Trophoblast cell (in vitro differentiated cells and primary cell): ENCODE measurements around the gene SNAP91.

Source experiments
- DNase-seq, 2 donors: peaks; one replicate each; pipeline ENCODE4 v3.0.0-alpha.2; 2016
- H2AFZ ChIP-seq: 2 replicates; pipeline ENCODE4 v1.6.1; 2013; ENCODE audit warnings: low read length, moderate library complexity, mild to moderate bottlenecking; ENCODE audit not compliant: insufficient read depth, poor library complexity
- H2AK5ac ChIP-seq: 2 replicates; pipeline ENCODE4 v1.6.1; 2013; ENCODE audit warnings: mild to moderate bottlenecking, low read length
- H2BK120ac ChIP-seq: 2 replicates; pipeline ENCODE4 v1.6.1; 2013; ENCODE audit warnings: low read length, mild to moderate bottlenecking, moderate library complexity; ENCODE audit not compliant: insufficient read depth, poor library complexity
- H2BK12ac ChIP-seq: 2 replicates; pipeline ENCODE4 v1.6.1; 2013; ENCODE audit warnings: mild to moderate bottlenecking, low read length, moderate library complexity
- H2BK5ac ChIP-seq: 2 replicates; pipeline ENCODE4 v1.6.1; 2013; ENCODE audit warnings: low read length, low read depth, moderate library complexity, mild to moderate bottlenecking; ENCODE audit not compliant: poor library complexity
- H3K14ac ChIP-seq: 2 replicates; pipeline ENCODE4 v1.6.1; 2013; ENCODE audit warnings: mild to moderate bottlenecking, low read length
- H3K18ac ChIP-seq: 2 replicates; pipeline ENCODE4 v1.6.1; 2013; ENCODE audit warnings: mild to moderate bottlenecking, low read length
- H3K23ac ChIP-seq: 2 replicates; pipeline ENCODE4 v1.6.1; 2013; ENCODE audit warnings: low read length
- H3K27ac ChIP-seq: 2 replicates; pipeline ENCODE4 v1.5.1; 2013; ENCODE audit warnings: low read depth, mild to moderate bottlenecking, inconsistent platforms, low read length, moderate library complexity
- H3K27me3 ChIP-seq: 2 replicates; pipeline ENCODE4 v1.6.1; 2013; ENCODE audit warnings: inconsistent platforms, mild to moderate bottlenecking, low read length, moderate library complexity; ENCODE audit not compliant: insufficient read depth
- H3K36me3 ChIP-seq, 2 experiments: 1 replicate in 1 of 2; 2 replicates in 1 of 2; pipeline ENCODE4 v1.6.1; 2013; ENCODE audit warnings: low read length in 2 of 2, mild to moderate bottlenecking in 2 of 2, moderate library complexity in 1 of 2; ENCODE audit not compliant: insufficient read depth in 2 of 2, control insufficient read depth in 1 of 2
- H3K4ac ChIP-seq: 2 replicates; pipeline ENCODE4 v1.6.1; 2013; ENCODE audit warnings: low read depth, mild to moderate bottlenecking, low read length, moderate library complexity
- H3K4me1 ChIP-seq, 2 experiments: 1 replicate in 1 of 2; 2 replicates in 1 of 2; pipeline ENCODE4 v1.6.1; 2013; ENCODE audit warnings: low read length in 2 of 2, mild to moderate bottlenecking in 2 of 2, moderate library complexity in 1 of 2; ENCODE audit not compliant: insufficient read depth in 2 of 2, control insufficient read depth in 1 of 2
- H3K4me2 ChIP-seq: 2 replicates; pipeline ENCODE4 v1.6.1; 2013; ENCODE audit warnings: inconsistent platforms, mild to moderate bottlenecking, low read length, moderate library complexity
- H3K4me3 ChIP-seq: 2 replicates; pipeline ENCODE4 v1.5.1; 2013; ENCODE audit warnings: mild to moderate bottlenecking, low read depth, low read length, inconsistent platforms
- H3K79me1 ChIP-seq: one replicate; pipeline ENCODE4 v1.6.1; 2013; ENCODE audit warnings: low read length
- H3K79me2 ChIP-seq: 2 replicates; pipeline ENCODE4 v1.6.1; 2013; ENCODE audit warnings: low read length, mild to moderate bottlenecking; ENCODE audit not compliant: control insufficient read depth, insufficient read depth, poor library complexity
- H3K9ac ChIP-seq: 2 replicates; pipeline ENCODE4 v1.6.1; 2013; ENCODE audit warnings: mild to moderate bottlenecking, low read length
- H3K9me3 ChIP-seq: 2 replicates; pipeline ENCODE4 v1.6.1; 2013; ENCODE audit warnings: low read depth, mild to moderate bottlenecking, control low read depth, inconsistent platforms, low read length; ENCODE audit not compliant: insufficient read depth
- H4K12ac ChIP-seq: 2 replicates; pipeline ENCODE4 v1.6.1; 2013; ENCODE audit warnings: low read depth, mild to moderate bottlenecking, low read length, moderate library complexity
- H4K8ac ChIP-seq: 2 replicates; pipeline ENCODE4 v1.6.1; 2013; ENCODE audit warnings: low read depth, mild to moderate bottlenecking, low read length, moderate library complexity
- H4K91ac ChIP-seq: one replicate; pipeline ENCODE4 v1.6.1; 2013; ENCODE audit warnings: low read depth, mild to moderate bottlenecking, low read length, moderate library complexity
- WGBS: extraction: QIAGEN DNeasy Blood & Tissue Kit; methylation state at CpG from one replicate; pipeline ENCODE4 v1.1.7; 2013; ENCODE audit warnings: missing lambda C conversion rate; ENCODE audit not compliant: insufficient read length, insufficient coverage; ENCODE audit errors: extremely low coverage; 5-methylcytosine and 5-hydroxymethylcytosine counted together

SNAP91 gene

DNA sequence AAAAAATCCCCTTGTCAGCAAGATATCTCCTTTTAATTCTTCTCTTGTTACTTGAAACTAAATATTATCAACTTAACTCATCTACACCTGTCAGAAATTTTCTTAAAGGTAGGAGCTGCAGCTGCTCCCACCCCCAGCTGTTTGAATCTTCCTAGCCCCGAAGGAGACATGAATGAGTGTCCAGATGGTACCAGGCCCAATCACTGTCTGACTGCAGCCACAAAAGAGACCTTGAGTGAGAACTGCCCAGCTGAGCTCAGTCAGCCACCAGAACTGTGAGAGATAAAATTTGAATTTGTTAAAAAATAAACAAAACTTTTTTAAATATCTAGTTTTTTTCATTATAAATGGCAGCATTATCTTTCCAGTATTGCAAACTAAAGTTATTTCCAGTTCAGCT lies 111.8 kb downstream of the SNAP91 start:
- H3K79me1 ChIP-seq: no peaks in the 10 kb centered on the region
- no CpG with 5 or more reads among the region's 1 CpG for WGBS
- H3K23ac ChIP-seq: no peak overlapping the region
- no peak overlapping the region for H2BK5ac ChIP-seq
- H2BK120ac ChIP-seq: no peak overlapping the region
- H3K4me1 ChIP-seq: no peaks in the 10 kb centered on the region
- no peak overlapping the region for H3K4ac ChIP-seq
- no peak for DNase-seq
- H3K9ac ChIP-seq: no peak overlapping the region
- no peaks in the 10 kb centered on the region for H3K27me3 ChIP-seq
- no peaks in the 10 kb centered on the region for H3K79me2 ChIP-seq
- no peak overlapping the region for H3K14ac ChIP-seq
- H3K4me2 ChIP-seq: no peak overlapping the region
- no peak overlapping the region for H3K18ac ChIP-seq
- peaks cover 2% of the 10 kb centered on the region for H3K9me3 ChIP-seq
- no peak overlapping the region for H2BK12ac ChIP-seq
- H4K12ac ChIP-seq: no peak overlapping the region
- H3K27ac ChIP-seq: no peak overlapping the region
- no peak overlapping the region for H3K4me3 ChIP-seq
- H2AK5ac ChIP-seq: no peak overlapping the region
- H3K36me3 ChIP-seq: no peaks in the 10 kb centered on the region
- H2AFZ ChIP-seq: no peak overlapping the region
- no peak overlapping the region for H4K8ac ChIP-seq
- no peak overlapping the region for H4K91ac ChIP-seq

DNA sequence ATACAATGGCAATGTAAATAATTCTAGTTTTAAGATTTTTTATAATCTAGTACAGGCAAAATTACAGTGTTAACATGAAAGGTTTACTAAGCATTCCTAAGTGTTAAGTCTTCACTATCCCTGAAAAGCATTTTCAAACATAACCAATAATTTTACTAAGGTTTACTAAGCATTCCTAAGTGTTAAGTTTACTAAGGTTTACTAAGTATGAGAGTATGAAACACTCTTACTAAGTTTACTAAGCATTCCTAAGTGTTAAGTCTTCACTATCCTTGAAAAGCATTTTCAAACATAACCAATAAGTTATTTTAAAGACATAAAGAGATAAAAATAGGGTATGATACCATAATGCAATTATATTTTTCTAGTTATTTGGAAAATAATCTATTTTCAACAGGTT lies 114.0 kb downstream of the SNAP91 start:
- Histone ChIP-seq H3K4me3 (no peak overlapping the region), H4K12ac (no peak overlapping the region), H4K8ac (no peak overlapping the region), H3K14ac (no peak overlapping the region), H2BK5ac (no peak overlapping the region), H3K79me1 (no peaks in the 10 kb centered on the region), H4K91ac (no peak overlapping the region), H3K4me2 (no peak overlapping the region), H2BK12ac (no peak overlapping the region), H3K9ac (no peak overlapping the region), H3K23ac (no peak overlapping the region), H3K27me3 (no peaks in the 10 kb centered on the region), H3K9me3 (peaks cover 2% of the 10 kb centered on the region), H2BK120ac (no peak overlapping the region), H2AFZ (no peak overlapping the region), H3K4ac (no peak overlapping the region), H3K4me1 (no peaks in the 10 kb centered on the region), H2AK5ac (no peak overlapping the region), H3K18ac (no peak overlapping the region), H3K36me3 (no peaks in the 10 kb centered on the region), H3K79me2 (no peaks in the 10 kb centered on the region), H3K27ac (no peak overlapping the region)
- DNase-seq: no peak

DNA sequence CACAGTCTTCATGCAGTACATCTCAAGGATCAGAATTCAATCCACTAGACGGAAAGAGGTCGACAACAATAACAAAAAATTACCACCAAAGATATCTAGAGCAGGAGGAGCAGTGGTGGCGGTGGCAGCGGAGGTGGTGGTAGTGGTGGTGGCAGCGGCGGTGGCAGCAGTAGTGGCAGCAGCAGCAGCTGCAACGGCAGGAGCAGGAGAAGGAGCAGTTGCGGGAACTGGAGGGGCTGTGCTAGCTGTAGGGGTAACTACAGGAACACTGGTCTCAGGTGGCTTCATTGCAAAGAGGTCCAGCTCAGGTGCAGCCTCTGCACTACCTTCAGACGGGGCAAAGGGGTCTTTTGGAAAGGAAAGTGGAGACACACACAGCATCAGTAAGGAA lies 115.5 kb downstream of the SNAP91 start:
- Histone ChIP-seq H3K79me2 (no peaks in the 10 kb centered on the region), H3K23ac (no peak overlapping the region), H2BK120ac (no peak overlapping the region), H2BK12ac (no peak overlapping the region), H3K4me2 (no peak overlapping the region), H3K9ac (no peak overlapping the region), H2BK5ac (no peak overlapping the region), H3K4me1 (no peaks in the 10 kb centered on the region), H2AK5ac (no peak overlapping the region), H3K9me3 (peaks cover 2% of the 10 kb centered on the region), H3K79me1 (no peaks in the 10 kb centered on the region), H3K18ac (no peak overlapping the region), H3K36me3 (no peaks in the 10 kb centered on the region), H3K14ac (no peak overlapping the region), H4K12ac (no peak overlapping the region), H4K8ac (no peak overlapping the region), H3K4ac (no peak overlapping the region), H3K27ac (no peak overlapping the region), H3K27me3 (no peaks in the 10 kb centered on the region), H2AFZ (no peak overlapping the region), H3K4me3 (peak overlapping the region; percentile 48), H4K91ac (no peak overlapping the region)
- WGBS: no CpG with 5 or more reads among the region's 9 CpGs
- no peak for DNase-seq

DNA sequence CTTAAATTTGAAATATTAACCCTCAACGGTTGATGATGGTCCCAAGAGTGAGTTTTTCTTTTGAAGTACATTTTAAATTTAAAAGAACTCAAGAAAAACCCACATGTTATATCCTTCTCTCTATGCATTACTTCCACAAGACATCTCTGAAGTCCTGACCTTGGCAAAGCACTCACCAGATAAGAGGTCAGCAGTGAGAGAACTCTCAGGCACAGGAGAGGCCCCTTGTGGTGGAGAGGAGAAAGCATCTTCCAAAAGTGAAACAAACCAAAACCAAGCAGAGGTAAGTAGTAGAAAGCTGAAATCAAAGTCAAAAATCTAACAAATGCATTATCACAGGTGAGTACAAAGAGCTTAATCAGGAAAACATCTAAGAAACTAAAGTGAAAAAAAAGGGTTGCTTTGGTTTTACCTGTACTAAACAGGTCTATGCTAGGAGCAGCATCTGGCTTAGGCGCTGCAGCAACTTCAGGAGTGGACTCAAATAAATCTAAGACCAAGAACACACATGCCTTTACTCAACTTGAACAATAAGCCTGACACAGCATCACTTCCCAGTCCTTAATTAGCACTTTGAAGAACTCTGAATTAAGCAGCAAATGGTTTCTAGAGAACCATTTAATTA lies 116.0 kb downstream of the SNAP91 start:
- Histone ChIP-seq H3K9ac (no peak overlapping the region), H3K9me3 (peaks cover 2% of the 10 kb centered on the region), H2BK120ac (no peak overlapping the region), H2AFZ (no peak overlapping the region), H3K4me2 (no peak overlapping the region), H2BK5ac (no peak overlapping the region), H3K79me2 (no peaks in the 10 kb centered on the region), H3K27me3 (no peaks in the 10 kb centered on the region), H4K91ac (no peak overlapping the region), H3K4me3 (no peak overlapping the region), H4K8ac (no peak overlapping the region), H3K27ac (no peak overlapping the region), H3K14ac (no peak overlapping the region), H3K36me3 (no peaks in the 10 kb centered on the region), H3K4ac (no peak overlapping the region), H2BK12ac (no peak overlapping the region), H2AK5ac (no peak overlapping the region), H4K12ac (no peak overlapping the region), H3K79me1 (no peaks in the 10 kb centered on the region), H3K23ac (no peak overlapping the region), H3K4me1 (no peaks in the 10 kb centered on the region), H3K18ac (no peak overlapping the region)
- WGBS: no CpG with 5 or more reads among the region's 2 CpGs
- DNase-seq: peak in 1 of 2 donors; percentile 38
